CD8-positive, alpha-beta memory T cell (primary cell): ENCODE data around the gene FYTTD1. TPM values are rescaled to one million over a fixed set of nuclear protein-coding genes. Genes with fewer than 3 reads are reported as not detected.

Source experiments
- CTCF ChIA-PET: fragments of 350-600 bp; sonication (Branson Sonifier 250); formaldehyde crosslinking; loops from one replicate; lab custom pipeline; 2021; ENCODE audit warnings: antibody characterized with exemption; lab: Charles Lee
- POLR2A ChIA-PET: fragments of 350-600 bp; sonication (Branson Sonifier 250); formaldehyde crosslinking; loops from one replicate; lab custom pipeline; 2021; ENCODE audit warnings: antibody characterized with exemption; lab: Charles Lee
- DNase-seq, 5 donors: peaks; one replicate each; pipeline versions ENCODE4 v3.0.0 to v3.0.0-alpha.2; 2020 to 2022; ENCODE audit warnings: mixed read lengths in 1 of 5
- H3K27ac ChIP-seq: one replicate; pipeline ENCODE4 v1.7.0; 2013; ENCODE audit warnings: low read depth, mild to moderate bottlenecking, low read length, moderate library complexity
- H3K27me3 ChIP-seq: 2 replicates; pipeline ENCODE4 v1.7.0; 2013; ENCODE audit warnings: low read length, mild to moderate bottlenecking; ENCODE audit not compliant: insufficient read depth, poor library complexity, severe bottlenecking
- H3K36me3 ChIP-seq: 2 replicates; pipeline ENCODE4 v1.7.0; 2013; ENCODE audit warnings: mild to moderate bottlenecking, low read length, moderate library complexity; ENCODE audit not compliant: insufficient read depth
- H3K4me1 ChIP-seq: 2 replicates; pipeline ENCODE4 v1.7.0; 2013; ENCODE audit warnings: mild to moderate bottlenecking, low read length, moderate library complexity; ENCODE audit not compliant: insufficient read depth
- H3K4me3 ChIP-seq: 2 replicates; pipeline ENCODE4 v1.7.0; 2013; ENCODE audit warnings: mild to moderate bottlenecking, low read length
- H3K9me3 ChIP-seq: 2 replicates; pipeline ENCODE4 v1.7.0; 2013; ENCODE audit warnings: mild to moderate bottlenecking, low read length
- H3K27ac Mint-ChIP-seq, 8 donors: one replicate each; pipeline ENCODE4 v1.8.0; 2020 to 2021; ENCODE audit warnings: mixed read lengths in 8 of 8, mild to moderate bottlenecking in 6 of 8, inconsistent platforms in 3 of 8, moderate library complexity in 3 of 8
- H3K27me3 Mint-ChIP-seq, 2 donors: one replicate each; pipeline ENCODE4 v1.8.0; 2020 to 2021; ENCODE audit warnings: mixed read lengths in 2 of 2, mild to moderate bottlenecking in 1 of 2, moderate library complexity in 1 of 2
- H3K36me3 Mint-ChIP-seq, 3 donors: one replicate each; pipeline ENCODE4 v1.8.0; 2020 to 2021; ENCODE audit warnings: mixed read lengths in 3 of 3, inconsistent platforms in 1 of 3, mild to moderate bottlenecking in 1 of 3
- H3K4me1 Mint-ChIP-seq, 3 donors: one replicate each; pipeline ENCODE4 v1.8.0; 2020 to 2021; ENCODE audit warnings: mixed read lengths in 3 of 3, inconsistent platforms in 1 of 3, mild to moderate bottlenecking in 1 of 3
- H3K4me3 Mint-ChIP-seq, 7 donors: one replicate each; pipeline ENCODE4 v1.8.0; 2020 to 2021; ENCODE audit warnings: mixed read lengths in 7 of 7, mild to moderate bottlenecking in 6 of 7, moderate library complexity in 4 of 7, inconsistent platforms in 2 of 7
- H3K9me3 Mint-ChIP-seq, 5 donors: one replicate each; pipeline ENCODE4 v1.8.0; 2020 to 2022; ENCODE audit warnings: mixed read lengths in 5 of 5, mild to moderate bottlenecking in 3 of 5, moderate library complexity in 2 of 5, inconsistent platforms in 1 of 5
- polyA plus RNA-seq: library from polyadenylated mRNA; unstranded; fragments of 300-500 nt; fragmentation: Illumina TruSeq; gene quantifications from one replicate; pipeline ENCODE4 v1.2.3, GENCODE V29; 2021
- total RNA-seq, 2 experiments: library from RNA; stranded (reverse); gene quantifications; one replicate each; pipeline ENCODE4 v1.2.3, GENCODE V29; 2021

FYTTD1 gene
- total and polyA plus RNA-seq, 3 experiments from 2014 or later: 47.6 to 102 (median 54.8) TPM

DNA sequence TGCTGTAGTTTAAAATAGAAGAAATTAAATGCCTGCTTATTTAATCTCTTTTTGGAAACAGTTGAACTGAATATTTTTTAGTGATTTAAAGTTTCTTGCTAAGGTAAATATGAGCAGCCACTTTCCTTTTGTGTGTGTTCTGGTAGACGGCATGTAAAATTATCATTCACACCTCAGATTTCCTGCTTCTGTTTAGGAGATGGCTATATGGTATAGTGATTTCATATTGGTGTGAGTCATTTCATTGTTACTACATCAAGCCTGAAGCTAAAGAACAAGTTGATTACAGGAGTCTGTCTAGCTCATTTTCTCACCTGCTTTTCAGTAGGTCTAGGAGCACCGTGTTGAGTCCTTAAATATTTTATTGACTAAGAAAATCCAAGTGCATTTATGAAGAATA lies 43.6 kb downstream of the FYTTD1 start:
- peaks cover 27% of the 10 kb centered on the region for H3K4me1 ChIP-seq
- Mint-ChIP-seq H3K27me3 (no peaks in the 10 kb centered on the region), H3K4me1 (peaks cover 47 to 69% (median 62%) of the 10 kb centered on the region in 3 donors), H3K27ac (peak overlapping the region; percentile 20 to 88 (median 74)), H3K9me3 (no peaks in the 10 kb centered on the region), H3K36me3 (peaks cover 0 to 12% (median 2%) of the 10 kb centered on the region in 3 donors), H3K4me3 (peak overlapping the region; percentile 69 to 83 (median 76))
- H3K9me3 ChIP-seq: no peaks in the 10 kb centered on the region
- no peak overlapping the region for H3K4me3 ChIP-seq
- POLR2A ChIA-PET: interaction anchor here (1.2 kb wide), 1 partner anchor 57 kb away, joined by 3 read pairs; no protein-coding TSS in a partner anchor
- peak in 1 of 5 donors; percentile 22 for DNase-seq
- CTCF ChIA-PET: interaction anchor here (1.0 to 2.3 kb wide), 3 partner anchors 11 to 49 kb away, joined by 3 to 6 read pairs (median 4); no protein-coding TSS in a partner anchor
- no peaks in the 10 kb centered on the region for H3K36me3 ChIP-seq
- no peaks in the 10 kb centered on the region for H3K27me3 ChIP-seq
- H3K27ac ChIP-seq: peak overlapping the region; percentile 6

DNA sequence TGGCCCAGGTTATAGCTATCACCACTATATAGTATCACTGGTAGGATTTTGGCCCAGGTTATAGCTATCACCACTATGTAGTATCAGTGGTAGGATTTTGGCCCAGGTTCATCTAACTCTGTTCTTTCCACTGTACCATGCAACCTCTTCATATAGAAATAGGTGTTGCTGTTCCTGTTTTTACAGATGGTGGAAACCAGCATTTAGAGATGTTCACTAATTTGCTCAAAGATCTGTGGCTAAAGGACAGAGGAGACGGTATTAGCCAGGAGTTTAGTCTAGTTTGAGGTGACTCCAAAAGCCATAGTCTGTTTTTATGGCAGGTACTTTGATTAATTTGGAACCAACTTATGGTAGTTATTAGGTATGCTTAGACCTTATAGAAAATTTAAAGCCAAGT lies 44.4 kb downstream of the FYTTD1 start:
- Mint-ChIP-seq H3K27ac (peak overlapping the region in 3 of 8 donors; percentile 20 to 76 (median 63)), H3K27me3 (no peaks in the 10 kb centered on the region), H3K4me3 (peak overlapping the region in 3 of 7 donors; percentile 16 to 43 (median 37)), H3K4me1 (peaks cover 51 to 78% (median 71%) of the 10 kb centered on the region in 3 donors), H3K36me3 (peaks cover 0 to 12% (median 2%) of the 10 kb centered on the region in 3 donors), H3K9me3 (no peaks in the 10 kb centered on the region)
- POLR2A ChIA-PET: interaction anchor here (1.2 kb wide), 1 partner anchor 58 kb away, joined by 3 read pairs; no protein-coding TSS in a partner anchor
- Histone ChIP-seq H3K36me3 (no peaks in the 10 kb centered on the region), H3K9me3 (no peaks in the 10 kb centered on the region), H3K27me3 (no peaks in the 10 kb centered on the region), H3K4me3 (no peak overlapping the region), H3K4me1 (peaks cover 30% of the 10 kb centered on the region), H3K27ac (no peak overlapping the region)
- CTCF ChIA-PET: interaction anchor here (1.4 to 1.9 kb wide), 2 partner anchors 11 to 48 kb away, joined by 4 read pairs; no protein-coding TSS in a partner anchor
- no peak for DNase-seq

GRCh38 chr3:197795200-197795599 lies 45.5 kb downstream of the FYTTD1 start:
- Histone ChIP-seq H3K9me3 (no peaks in the 10 kb centered on the region), H3K27me3 (no peaks in the 10 kb centered on the region), H3K27ac (no peak overlapping the region), H3K4me1 (peaks cover 30% of the 10 kb centered on the region), H3K36me3 (no peaks in the 10 kb centered on the region), H3K4me3 (no peak overlapping the region)
- CTCF ChIA-PET: interaction anchor here (1.2 to 1.9 kb wide), 3 partner anchors 12 to 148 kb away, joined by 3 to 4 read pairs (median 3); no protein-coding TSS in a partner anchor
- Mint-ChIP-seq H3K36me3 (peaks cover 0 to 14% (median 2%) of the 10 kb centered on the region in 3 donors), H3K4me3 (peak overlapping the region in 1 of 7 donors; percentile 0), H3K27me3 (no peaks in the 10 kb centered on the region), H3K4me1 (peaks cover 54 to 79% (median 76%) of the 10 kb centered on the region in 3 donors), H3K9me3 (no peaks in the 10 kb centered on the region), H3K27ac (peak overlapping the region in 4 of 8 donors; percentile 14 to 68 (median 46))
- POLR2A ChIA-PET: no interaction called here
- DNase-seq: no peak

DNA sequence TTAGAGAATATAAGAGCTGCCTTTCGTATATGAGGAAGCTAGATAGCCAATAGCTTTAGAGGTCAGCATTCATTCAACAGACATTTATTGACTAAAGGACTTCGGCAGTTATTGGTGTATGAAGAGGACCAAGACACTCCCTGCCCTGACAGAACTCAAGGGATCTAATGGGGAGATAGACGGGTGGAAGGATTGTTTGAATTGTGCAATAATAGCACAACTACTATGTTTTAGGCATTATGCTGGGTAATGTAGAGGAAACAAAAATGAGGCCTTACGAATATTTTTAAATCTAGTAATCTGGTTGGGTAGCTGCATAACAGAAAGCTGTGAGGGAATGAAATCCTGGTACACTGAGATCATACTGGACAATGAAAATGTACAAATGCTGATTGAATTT lies 46.4 kb downstream of the FYTTD1 start:
- Histone ChIP-seq H3K27ac (no peak overlapping the region), H3K9me3 (no peaks in the 10 kb centered on the region), H3K36me3 (no peaks in the 10 kb centered on the region), H3K4me3 (no peak overlapping the region), H3K4me1 (peaks cover 39% of the 10 kb centered on the region), H3K27me3 (no peaks in the 10 kb centered on the region)
- ChIA-PET CTCF (interaction anchor here (1.0 to 1.5 kb wide), 4 partner anchors 21 to 147 kb away, joined by 3 read pairs; no protein-coding TSS in a partner anchor), POLR2A (no interaction called here)
- no peaks in the 10 kb centered on the region for H3K27me3 Mint-ChIP-seq
- H3K4me1 Mint-ChIP-seq: peaks cover 58 to 83% (median 80%) of the 10 kb centered on the region in 3 donors
- H3K27ac Mint-ChIP-seq: peak overlapping the region in 5 of 8 donors; percentile 3 to 53 (median 9)
- DNase-seq: no peak
- peaks cover 0 to 14% (median 2%) of the 10 kb centered on the region in 3 donors for H3K36me3 Mint-ChIP-seq
- H3K4me3 Mint-ChIP-seq: no peak overlapping the region
- no peaks in the 10 kb centered on the region for H3K9me3 Mint-ChIP-seq

- CTCF ChIA-PET: no interaction called here
- H3K27ac ChIP-seq: no peak overlapping the region
- peak overlapping the region in 1 of 7 donors; percentile 16 for H3K4me3 Mint-ChIP-seq
- no peaks in the 10 kb centered on the region for H3K9me3 Mint-ChIP-seq
- H3K4me1 Mint-ChIP-seq: peaks cover 62 to 86% (median 82%) of the 10 kb centered on the region in 3 donors
- H3K27me3 Mint-ChIP-seq: no peaks in the 10 kb centered on the region
- no peaks in the 10 kb centered on the region for H3K9me3 ChIP-seq
- no peak for DNase-seq
- POLR2A ChIA-PET: no interaction called here
- H3K36me3 Mint-ChIP-seq: peaks cover 0 to 5% (median 2%) of the 10 kb centered on the region in 3 donors
- H3K27me3 ChIP-seq: no peaks in the 10 kb centered on the region
- no peak overlapping the region for H3K4me3 ChIP-seq
- peaks cover 39% of the 10 kb centered on the region for H3K4me1 ChIP-seq
- H3K36me3 ChIP-seq: no peaks in the 10 kb centered on the region
- peak overlapping the region in 6 of 8 donors; percentile 27 to 47 (median 34) for H3K27ac Mint-ChIP-seq
Measured at GRCh38 chr3:197798863-197799262, 49.2 kb downstream of the FYTTD1 start.

- no peak overlapping the region for H3K27ac ChIP-seq
- Mint-ChIP-seq H3K27ac (peak overlapping the region in 6 of 8 donors; percentile 6 to 81 (median 30)), H3K27me3 (no peaks in the 10 kb centered on the region), H3K4me3 (no peak overlapping the region), H3K4me1 (peaks cover 53 to 75% (median 70%) of the 10 kb centered on the region in 3 donors), H3K36me3 (peaks cover 0 to 7% (median 0%) of the 10 kb centered on the region in 3 donors), H3K9me3 (no peaks in the 10 kb centered on the region)
- no peaks in the 10 kb centered on the region for H3K27me3 ChIP-seq
- H3K9me3 ChIP-seq: no peaks in the 10 kb centered on the region
- H3K4me1 ChIP-seq: peaks cover 31% of the 10 kb centered on the region
- ChIA-PET POLR2A (no interaction called here), CTCF (no interaction called here)
- no peak for DNase-seq
- H3K4me3 ChIP-seq: no peak overlapping the region
- H3K36me3 ChIP-seq: no peaks in the 10 kb centered on the region
Measured at GRCh38 chr3:197800379-197800778, 50.7 kb downstream of the FYTTD1 start.

DNA sequence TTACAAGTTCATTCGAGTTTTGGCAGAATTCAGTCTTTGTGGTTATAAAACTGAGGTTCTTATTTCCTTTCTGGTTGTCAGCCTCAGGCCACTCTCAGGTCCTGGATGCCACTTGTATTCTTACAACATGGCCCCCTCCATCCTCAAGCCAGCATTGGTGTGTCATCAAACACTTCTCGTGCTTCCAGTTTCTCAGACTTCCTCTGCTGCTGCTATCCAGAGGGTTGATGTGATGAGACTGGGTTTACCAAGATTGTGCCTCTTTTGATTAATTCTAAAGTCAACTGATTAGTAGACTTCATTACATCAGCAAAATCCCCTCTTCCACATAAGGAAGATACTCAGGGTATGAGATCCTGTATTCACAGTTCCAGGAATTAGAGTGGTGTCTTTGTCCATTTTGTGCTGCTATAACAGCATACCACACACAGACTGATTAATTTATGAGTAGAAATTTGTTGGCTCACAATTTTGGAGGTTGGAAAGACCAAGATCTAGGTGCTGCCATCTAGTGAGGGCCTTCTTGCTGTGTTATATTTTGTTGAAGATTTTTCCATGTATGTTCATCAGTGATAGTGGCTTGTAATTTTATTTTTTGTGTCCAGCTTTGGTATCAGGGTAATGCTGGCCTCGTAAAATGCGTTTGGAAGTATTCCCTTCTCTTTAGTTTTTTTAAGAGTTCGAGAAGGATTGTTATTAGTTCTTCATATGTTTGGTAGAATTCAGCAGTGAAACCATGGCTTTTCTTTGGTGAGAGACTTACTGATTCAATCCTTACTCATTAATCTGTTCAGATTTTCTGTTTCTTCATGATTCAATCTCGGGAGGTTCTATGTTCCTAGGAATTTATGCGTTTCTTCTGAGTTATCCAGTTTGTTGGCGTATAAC lies 52.5 kb downstream of the FYTTD1 start:
- Histone ChIP-seq H3K27me3 (no peaks in the 10 kb centered on the region), H3K27ac (no peak overlapping the region), H3K4me3 (no peak overlapping the region), H3K4me1 (peaks cover 31% of the 10 kb centered on the region), H3K36me3 (no peaks in the 10 kb centered on the region), H3K9me3 (no peaks in the 10 kb centered on the region)
- Mint-ChIP-seq H3K4me3 (peak overlapping the region in 5 of 7 donors; percentile 23 to 54 (median 48)), H3K4me1 (peaks cover 45 to 68% (median 57%) of the 10 kb centered on the region in 3 donors), H3K27ac (peak overlapping the region; percentile 6 to 83 (median 75)), H3K36me3 (peaks cover 0 to 12% (median 2%) of the 10 kb centered on the region in 3 donors), H3K27me3 (no peaks in the 10 kb centered on the region), H3K9me3 (no peaks in the 10 kb centered on the region)
- CTCF ChIA-PET: interaction anchor here (0.7 to 1.9 kb wide), 2 partner anchors 11 kb away, joined by 3 to 8 read pairs; partner anchors contain the start of gene LRCH3
- peak in 2 of 5 donors; percentile 16 to 32 for DNase-seq
- POLR2A ChIA-PET: interaction anchor here (0.8 kb wide), 1 partner anchor 11 kb away, joined by 4 read pairs; the partner anchor contains the start of gene LRCH3
